Stimulated activated CD4-positive, alpha-beta T cell treated with anti-CD3 and anti-CD28 coated beads, TNF-alpha, amount 100 ng/mL, for 4 hours (primary cell): Measurements from ENCODE around the gene ENTREP1.

Experiments used
- DNase-seq, 3 experiments: peaks; one replicate each; pipeline ENCODE4 v3.0.0-alpha.2; 2020; ENCODE audit warnings: low read depth in 3 of 3

The ENTREP1 gene

DNA sequence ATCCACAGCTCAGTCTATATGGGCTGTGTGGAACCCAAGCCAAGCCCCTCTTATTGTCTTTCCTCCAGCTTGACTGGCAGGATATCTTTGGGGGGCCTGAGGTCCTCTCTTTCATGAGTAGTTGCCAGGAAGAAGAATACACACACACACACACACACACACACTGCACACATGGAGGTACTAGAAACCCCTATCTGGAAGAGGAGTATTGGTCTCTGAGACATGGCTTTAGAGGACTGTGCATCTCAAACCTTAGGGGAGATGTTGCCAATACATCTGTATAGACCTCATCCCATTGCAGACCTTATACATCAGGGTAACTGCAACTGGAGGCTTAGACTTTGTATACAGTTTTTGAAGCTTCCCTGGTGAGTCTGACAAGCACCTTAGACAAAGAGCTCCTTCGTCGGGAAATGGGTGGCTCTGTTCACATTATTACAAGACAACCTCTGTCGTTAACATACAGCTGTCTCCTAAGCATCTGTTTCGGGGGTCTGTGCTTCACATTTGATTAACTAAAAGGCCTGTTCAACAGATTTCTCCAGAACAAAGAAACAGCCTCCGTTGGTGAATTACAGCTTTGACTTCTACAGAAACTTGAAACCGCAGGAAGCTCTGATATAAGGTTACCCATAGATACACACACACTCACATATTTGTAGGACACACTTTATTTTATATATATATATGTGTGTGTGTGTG, 5.5 kb upstream of the ENTREP1 start:
- DNase-seq: no peak

DNA sequence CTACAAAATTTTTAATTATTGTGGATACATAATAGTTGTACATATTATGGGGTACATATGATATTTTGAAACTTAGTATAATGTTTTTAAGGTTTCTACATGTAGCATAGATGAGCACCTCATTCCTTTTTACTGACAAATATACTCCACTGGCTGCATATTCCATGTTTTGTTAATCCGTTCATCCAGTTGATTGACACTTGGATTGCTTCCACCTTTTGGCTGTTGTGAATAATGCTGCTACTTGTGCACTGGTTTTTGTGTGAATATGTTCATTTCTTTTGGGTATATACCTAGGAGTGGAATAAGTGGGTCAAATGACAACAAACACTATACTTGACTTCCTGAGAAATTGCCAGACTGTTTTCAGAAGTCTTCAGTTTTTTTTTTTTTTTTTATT, 2.8 kb upstream of the ENTREP1 start:
- DNase-seq: no peak

DNA sequence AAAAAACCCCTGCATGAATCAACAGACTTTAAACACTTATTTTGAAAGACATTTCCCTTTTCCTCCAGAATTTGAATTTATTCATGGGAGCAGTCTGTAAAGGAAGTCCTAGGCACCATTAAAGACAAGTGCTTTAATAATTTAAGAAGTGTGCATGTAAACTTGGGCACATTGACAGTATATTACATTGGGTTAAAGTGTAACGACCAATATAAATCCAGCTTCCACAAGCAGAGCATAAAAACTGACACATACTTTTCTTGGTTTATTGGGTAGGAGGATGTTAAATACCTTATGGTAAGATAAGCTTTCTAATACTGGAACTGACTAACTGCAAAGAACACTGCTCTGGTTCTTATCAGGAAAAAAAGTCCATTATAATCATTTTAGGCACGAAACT, 1.2 kb upstream of the ENTREP1 start:
- no peak for DNase-seq

- no peak for DNase-seq
Measured at GRCh38 chr9:69325409-69326212, 596 bp downstream of the ENTREP1 start.

DNA sequence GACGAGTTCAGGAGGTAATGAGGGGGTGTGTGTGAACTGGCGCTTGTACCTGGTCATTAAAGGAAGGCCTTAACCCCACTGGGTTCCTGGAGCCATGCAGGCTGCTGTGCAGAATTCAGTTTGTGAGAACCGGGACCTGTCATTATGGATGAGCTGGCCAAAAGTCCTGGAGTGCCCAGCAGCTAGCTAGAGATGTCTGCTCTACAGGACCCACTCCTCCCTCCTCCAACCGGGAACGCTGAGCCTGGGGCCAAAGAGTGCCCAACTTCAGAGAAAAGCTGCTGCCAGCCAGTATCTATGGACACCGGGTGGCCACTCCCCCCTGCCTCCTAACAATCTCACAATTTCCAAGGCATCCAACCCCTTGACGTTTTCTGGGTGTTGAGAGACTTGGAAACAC, 1.2 kb downstream of the ENTREP1 start:
- no peak for DNase-seq

- DNase-seq: no peak
Measured at GRCh38 chr9:69330580-69330979, 5.6 kb downstream of the ENTREP1 start.

GRCh38 chr9:69331444-69331843, 6.4 kb downstream of the ENTREP1 start:
- DNase-seq: no peak

- no peak for DNase-seq
Measured at GRCh38 chr9:69332067-69332685, 7.2 kb downstream of the ENTREP1 start.

GRCh38 chr9:69333716-69334115, 8.7 kb downstream of the ENTREP1 start:
- DNase-seq: no peak

- no peak for DNase-seq
Measured at GRCh38 chr9:69334317-69334716, 9.3 kb downstream of the ENTREP1 start.

- DNase-seq: no peak
Measured at GRCh38 chr9:69339620-69340019, 14.6 kb downstream of the ENTREP1 start.

GRCh38 chr9:69340631-69341030, 15.6 kb downstream of the ENTREP1 start:
- no peak for DNase-seq

- DNase-seq: no peak
Measured at GRCh38 chr9:69342769-69343168, 17.8 kb downstream of the ENTREP1 start.

DNA sequence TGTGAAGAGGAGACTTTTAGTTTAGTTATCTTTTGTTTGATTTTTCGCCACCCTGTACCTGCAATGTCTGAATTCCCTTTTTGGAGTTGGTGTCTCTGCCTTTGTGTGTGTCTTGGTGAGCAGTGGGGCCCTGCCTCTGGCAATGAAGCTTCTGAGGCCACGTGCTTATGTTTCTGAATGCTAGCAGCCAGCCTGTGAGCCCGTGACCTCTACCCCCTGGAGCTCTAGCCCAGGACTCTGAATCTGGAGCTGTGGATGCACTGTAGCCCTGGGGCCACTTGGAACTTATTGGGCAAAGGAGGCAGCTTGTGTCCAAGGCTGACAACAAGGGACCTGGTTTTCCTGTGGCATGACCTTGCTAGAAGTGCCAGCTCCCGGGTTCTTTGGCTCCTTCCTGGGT, 19.4 kb downstream of the ENTREP1 start:
- DNase-seq: no peak

DNA sequence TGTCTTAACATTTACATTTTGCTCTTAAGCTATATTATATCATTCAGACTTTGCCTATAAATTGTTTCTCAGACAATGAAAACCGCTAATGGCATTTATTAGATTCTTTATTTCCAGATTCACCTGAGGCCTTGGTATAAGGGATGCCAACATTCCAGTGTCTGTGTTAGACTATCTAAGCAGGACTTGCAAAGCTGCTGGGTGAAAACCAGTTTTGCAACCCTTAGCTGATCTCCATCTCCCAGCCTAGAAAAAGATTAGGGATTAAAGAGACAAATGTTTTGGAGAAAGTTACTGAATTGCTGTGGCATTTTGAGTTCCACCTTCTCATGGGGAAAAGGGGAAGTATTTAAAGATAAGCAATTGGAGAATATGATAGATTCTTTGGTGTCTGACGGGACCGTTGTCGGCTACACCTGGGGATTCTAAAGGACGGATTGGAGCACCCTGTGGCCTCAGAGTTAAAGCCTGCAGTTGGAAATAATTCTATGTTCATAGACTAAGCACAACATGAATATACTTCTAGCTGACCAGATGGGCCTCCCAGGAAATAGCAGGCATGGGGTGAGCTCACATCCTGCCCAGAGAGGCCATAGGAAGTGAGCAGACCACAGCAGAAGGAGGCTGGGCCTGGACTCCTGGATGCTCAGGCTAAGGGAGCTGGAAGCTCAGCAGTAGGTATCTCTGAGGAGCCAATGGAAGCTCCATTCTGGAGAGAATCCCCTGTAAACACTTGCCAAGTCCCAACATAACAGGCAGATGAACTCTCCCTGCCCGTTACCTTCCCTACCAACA, 21.8 kb downstream of the ENTREP1 start:
- DNase-seq: no peak

DNA sequence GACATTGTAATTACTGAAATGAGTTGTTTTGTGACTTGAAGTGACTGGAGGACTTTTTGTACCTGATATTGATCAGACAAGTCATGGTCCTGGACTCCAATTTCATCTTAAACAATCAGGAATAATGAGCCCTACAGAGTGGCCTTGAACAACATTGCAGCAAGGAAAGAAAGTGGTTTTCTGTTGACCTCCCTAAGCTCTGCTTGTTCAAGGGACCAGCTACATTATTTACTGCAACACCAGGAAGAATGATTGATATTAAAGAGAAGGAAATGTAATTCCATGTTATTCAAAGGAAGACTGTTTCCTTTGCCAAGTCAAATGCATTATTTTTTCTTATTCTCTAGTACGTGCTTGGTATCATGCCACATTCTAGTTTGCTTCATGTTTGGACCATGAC, 22.6 kb downstream of the ENTREP1 start:
- DNase-seq: no peak

DNA sequence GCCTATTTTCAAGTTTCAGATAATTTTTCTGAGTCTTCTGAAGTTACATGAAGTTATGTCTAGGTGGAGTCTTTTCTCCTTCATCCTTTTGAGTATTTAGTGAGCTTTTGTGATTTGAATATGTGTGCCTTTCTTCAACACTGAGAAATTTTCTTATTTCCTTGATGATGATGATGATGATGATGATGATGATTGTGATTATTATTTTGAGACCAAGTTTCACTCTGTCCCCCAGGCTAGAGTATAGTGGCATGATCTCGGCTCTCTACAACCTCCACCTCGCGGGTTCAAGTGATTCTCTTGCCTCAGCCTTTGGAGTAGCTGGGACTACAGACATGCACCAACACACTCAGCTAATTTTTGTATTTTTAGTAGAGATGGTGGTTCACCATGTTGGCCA, 26.2 kb downstream of the ENTREP1 start:
- DNase-seq: no peak

DNA sequence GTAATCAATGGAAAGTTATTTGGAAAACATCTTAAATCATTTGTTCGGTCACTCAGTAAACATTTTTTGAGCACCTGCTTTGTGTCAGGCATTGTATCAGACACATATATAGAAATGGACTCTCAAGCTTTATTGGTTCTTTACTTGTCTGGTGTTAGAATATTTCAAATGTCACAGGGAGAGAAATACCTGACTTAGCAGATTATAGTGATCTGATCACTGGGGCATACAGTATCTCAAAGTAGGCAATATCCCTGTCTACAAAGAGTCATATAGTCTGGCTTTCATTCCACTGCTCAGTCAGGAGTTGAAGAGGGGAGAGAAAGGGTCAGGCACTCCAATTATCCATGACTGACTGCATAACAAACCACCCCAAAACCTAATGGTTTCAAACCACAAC, 30.2 kb downstream of the ENTREP1 start:
- DNase-seq: no peak

GRCh38 chr9:69357030-69357775, 32.2 kb downstream of the ENTREP1 start:
- DNase-seq: no peak

- DNase-seq: no peak
Measured at GRCh38 chr9:69357821-69358220, 32.8 kb downstream of the ENTREP1 start.

DNA sequence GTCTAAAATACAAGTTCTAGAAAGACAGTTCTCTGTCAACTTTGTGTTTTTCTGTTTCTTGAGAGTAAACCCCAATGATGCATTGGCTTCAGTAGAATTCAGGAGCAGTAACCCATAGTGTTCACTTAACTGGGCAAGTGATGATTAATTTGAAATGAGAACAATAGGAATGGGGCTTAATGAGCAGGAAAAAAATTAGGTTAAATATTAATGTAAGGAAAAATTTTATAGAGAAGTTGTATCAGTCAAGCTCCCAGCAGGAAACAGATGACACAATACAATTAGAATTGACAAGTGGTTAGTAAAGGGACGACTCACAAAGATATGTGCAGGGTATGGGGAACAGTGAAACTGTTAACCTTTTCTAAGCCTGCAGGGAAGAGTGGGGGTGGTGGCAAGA, 38.2 kb downstream of the ENTREP1 start:
- no peak for DNase-seq
